Measurements from ENCODE around the gene CNTN4. TPM values are rescaled to one million over a fixed set of nuclear protein-coding genes. Genes with fewer than 3 reads are reported as not detected.

Gene CNTN4
- total RNA-seq, 1 experiment from 2014 or later: 1.6 TPM

DNA sequence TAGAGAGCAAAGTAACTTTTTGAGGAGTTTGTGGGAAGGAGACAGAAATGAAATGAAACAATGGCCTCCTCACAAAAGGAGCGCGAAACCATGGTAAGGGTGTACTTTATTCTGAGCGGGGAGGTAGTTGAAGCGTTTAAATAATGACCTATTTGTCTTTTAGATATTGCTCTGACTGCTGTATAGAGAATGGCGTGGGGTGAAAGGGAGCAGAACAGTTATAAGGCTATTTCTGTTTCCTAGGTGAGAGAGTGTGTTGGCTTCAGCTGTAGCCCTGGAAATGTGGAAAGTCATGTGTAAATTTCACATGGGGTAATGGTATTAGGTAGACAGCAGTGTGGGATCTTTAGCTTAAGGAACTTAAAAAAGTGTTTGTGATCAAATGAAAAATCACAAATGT lies 54.9 kb downstream of the CNTN4 start:
- Histone ChIP-seq H2BK15ac (ENCODE audit: low read depth, low read length) (no peak overlapping the region), H2BK120ac (ENCODE audit: low read depth, low read length, poor library complexity, severe bottlenecking) (no peak overlapping the region), H3K23ac (ENCODE audit: insufficient read length, low read depth, low read length) (no peak overlapping the region), H3K79me1 (ENCODE audit: insufficient read depth, low read depth, low read length, poor library complexity, severe bottlenecking) (no peaks in the 10 kb centered on the region), H3K4ac (ENCODE audit: low read depth, low read length) (no peak overlapping the region), H2BK12ac (ENCODE audit: insufficient read length, low read depth, low read length) (no peak overlapping the region), H3K27ac (ENCODE audit: insufficient read length, low read depth, low read length) (no peak overlapping the region), H3K27me3 (ENCODE audit: insufficient read depth, low read length) (no peaks in the 10 kb centered on the region), H2AFZ (ENCODE audit: low read length) (no peak overlapping the region), H3K14ac (ENCODE audit: insufficient read depth, low read length) (no peak overlapping the region), H3K4me2 (ENCODE audit: insufficient read depth, insufficient read length, low read length) (no peak overlapping the region), H4K91ac (ENCODE audit: insufficient read length, low read depth, low read length) (no peak overlapping the region), H3K9ac (ENCODE audit: extremely low read depth, insufficient read length, low read length) (no peak overlapping the region), H2AK5ac (ENCODE audit: insufficient read length, low read length) (no peak overlapping the region), H3K56ac (ENCODE audit: insufficient read length, low read depth, low read length) (no peak overlapping the region), H3K18ac (ENCODE audit: insufficient read length, low read depth, low read length) (no peak overlapping the region), H3K23me2 (ENCODE audit: insufficient read length, low read depth, low read length, poor library complexity, severe bottlenecking) (no peaks in the 10 kb centered on the region), H3K9me3 (ENCODE audit: control insufficient read depth, low read depth, low read length) (no peaks in the 10 kb centered on the region), H4K8ac (replicated peaks; ENCODE audit: insufficient read length, low read depth, low read length) (no peak overlapping the region), H3K4me1 (ENCODE audit: insufficient read depth, low read length) (no peaks in the 10 kb centered on the region), H4K20me1 (ENCODE audit: control insufficient read depth, insufficient read depth, insufficient read length) (no peaks in the 10 kb centered on the region), H3K79me2 (ENCODE audit: insufficient read depth, low read length) (no peaks in the 10 kb centered on the region), H2BK20ac (ENCODE audit: low read depth, low read length, poor library complexity, severe bottlenecking) (no peak overlapping the region), H4K5ac (ENCODE audit: insufficient read length, low read depth, low read length) (no peak overlapping the region), H3T11ph (ENCODE audit: low read length) (no peak overlapping the region), H2BK5ac (ENCODE audit: insufficient read length, low read length) (no peak overlapping the region)
- no peaks in the 10 kb centered on the region for H3K9me3 Mint-ChIP-seq
- H3K4me1 Mint-ChIP-seq: peaks cover 3% of the 10 kb centered on the region in 2 experiments; a peak in 3 of 4 replicates
- TF ChIP-seq, protein P1, sequence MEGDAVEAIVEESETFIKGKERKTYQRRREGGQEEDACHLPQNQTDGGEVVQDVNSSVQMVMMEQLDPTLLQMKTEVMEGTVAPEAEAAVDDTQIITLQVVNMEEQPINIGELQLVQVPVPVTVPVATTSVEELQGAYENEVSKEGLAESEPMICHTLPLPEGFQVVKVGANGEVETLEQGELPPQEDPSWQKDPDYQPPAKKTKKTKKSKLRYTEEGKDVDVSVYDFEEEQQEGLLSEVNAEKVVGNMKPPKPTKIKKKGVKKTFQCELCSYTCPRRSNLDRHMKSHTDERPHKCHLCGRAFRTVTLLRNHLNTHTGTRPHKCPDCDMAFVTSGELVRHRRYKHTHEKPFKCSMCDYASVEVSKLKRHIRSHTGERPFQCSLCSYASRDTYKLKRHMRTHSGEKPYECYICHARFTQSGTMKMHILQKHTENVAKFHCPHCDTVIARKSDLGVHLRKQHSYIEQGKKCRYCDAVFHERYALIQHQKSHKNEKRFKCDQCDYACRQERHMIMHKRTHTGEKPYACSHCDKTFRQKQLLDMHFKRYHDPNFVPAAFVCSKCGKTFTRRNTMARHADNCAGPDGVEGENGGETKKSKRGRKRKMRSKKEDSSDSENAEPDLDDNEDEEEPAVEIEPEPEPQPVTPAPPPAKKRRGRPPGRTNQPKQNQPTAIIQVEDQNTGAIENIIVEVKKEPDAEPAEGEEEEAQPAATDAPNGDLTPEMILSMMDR (conservative IDR thresholded peaks at IDR 0.05): no peak
- H3K4me3 Mint-ChIP-seq: no peak overlapping the region
- no peak for DNase-seq
- H3K27me3 Mint-ChIP-seq (ENCODE audit: low read depth): peaks cover 8% of the 10 kb centered on the region
- H3K36me3 Mint-ChIP-seq (ENCODE audit: insufficient read depth in 1 of 3, low read depth in 3 of 3): no peaks in the 10 kb centered on the region
- WGBS (ENCODE audit: extremely low coverage, insufficient read length, low lambda C conversion rate): no CpG with 5 or more reads among the region's 5 CpGs
- no peak overlapping the region for H3K27ac Mint-ChIP-seq

Data from H9 (cell line).